ENCODE data around the gene FAM83C.

GRCh38 chr20:35316086-35316485 is 23.9 kb upstream of the FAM83C start:
- TF ChIP-seq CTCF (IDR thresholded peaks at IDR 0.05): no peak
- no peak for TF ChIP-seq ZFX (IDR thresholded peaks at IDR 0.05; ENCODE audit: borderline replicate concordance)
